ENCODE data around the gene TPGS1. TPM values are rescaled to one million over a fixed set of nuclear protein-coding genes. Genes with fewer than 3 reads are reported as not detected.

TPGS1 gene
- total RNA-seq, 1 donor from 2014 or later: 25.4 TPM

- peaks cover 4% of the 10 kb centered on the region for H3K36me3 Mint-ChIP-seq (ENCODE audit: unreplicated experiment)
- no peaks in the 10 kb centered on the region for H3K27me3 Mint-ChIP-seq (ENCODE audit: unreplicated experiment)
- peaks cover 27% of the 10 kb centered on the region for H3K4me1 Mint-ChIP-seq (ENCODE audit: unreplicated experiment)
- peak overlapping the region; percentile 14 for H3K4me3 Mint-ChIP-seq (ENCODE audit: unreplicated experiment)
- no peaks in the 10 kb centered on the region for H3K9me3 Mint-ChIP-seq (ENCODE audit: unreplicated experiment)
- DNase-seq (ENCODE audit: extremely low spot score, unreplicated experiment): no peak
- H3K27ac Mint-ChIP-seq (ENCODE audit: unreplicated experiment): peak overlapping the region; percentile 65
- no peak for TF ChIP-seq CTCF (IDR thresholded peaks at IDR 0.05)
Measured at GRCh38 chr19:511101-511851, 4.0 kb downstream of the TPGS1 start.

- Mint-ChIP-seq H3K27ac (ENCODE audit: unreplicated experiment) (no peak overlapping the region), H3K27me3 (ENCODE audit: unreplicated experiment) (no peaks in the 10 kb centered on the region), H3K4me3 (ENCODE audit: unreplicated experiment) (no peak overlapping the region), H3K9me3 (ENCODE audit: unreplicated experiment) (no peaks in the 10 kb centered on the region), H3K36me3 (ENCODE audit: unreplicated experiment) (peaks cover 4% of the 10 kb centered on the region), H3K4me1 (ENCODE audit: unreplicated experiment) (peaks cover 27% of the 10 kb centered on the region)
- no peak for TF ChIP-seq CTCF (IDR thresholded peaks at IDR 0.05)
- no peak for DNase-seq (ENCODE audit: extremely low spot score, unreplicated experiment)
Measured at GRCh38 chr19:512547-513365, 5.5 kb downstream of the TPGS1 start.

- Mint-ChIP-seq H3K27ac (ENCODE audit: unreplicated experiment) (no peak overlapping the region), H3K36me3 (ENCODE audit: unreplicated experiment) (peaks cover 4% of the 10 kb centered on the region), H3K9me3 (ENCODE audit: unreplicated experiment) (no peaks in the 10 kb centered on the region), H3K4me3 (ENCODE audit: unreplicated experiment) (no peak overlapping the region), H3K4me1 (ENCODE audit: unreplicated experiment) (peaks cover 19% of the 10 kb centered on the region), H3K27me3 (ENCODE audit: unreplicated experiment) (no peaks in the 10 kb centered on the region)
- TF ChIP-seq CTCF (IDR thresholded peaks at IDR 0.05): no peak
- DNase-seq (ENCODE audit: extremely low spot score, unreplicated experiment): no peak
Measured at GRCh38 chr19:513368-514165, 6.3 kb downstream of the TPGS1 start.

GRCh38 chr19:514166-514663, 6.9 kb downstream of the TPGS1 start:
- Mint-ChIP-seq H3K9me3 (ENCODE audit: unreplicated experiment) (no peaks in the 10 kb centered on the region), H3K27me3 (ENCODE audit: unreplicated experiment) (no peaks in the 10 kb centered on the region), H3K27ac (ENCODE audit: unreplicated experiment) (no peak overlapping the region), H3K36me3 (ENCODE audit: unreplicated experiment) (no peaks in the 10 kb centered on the region), H3K4me3 (ENCODE audit: unreplicated experiment) (no peak overlapping the region), H3K4me1 (ENCODE audit: unreplicated experiment) (peaks cover 15% of the 10 kb centered on the region)
- no peak for DNase-seq (ENCODE audit: extremely low spot score, unreplicated experiment)
- TF ChIP-seq CTCF (IDR thresholded peaks at IDR 0.05): no peak

Data from osteocyte (in vitro differentiated cells).